Prostate gland (tissue), 2 donors: ENCODE measurements around the gene GPD1. TPM values are rescaled to one million over a fixed set of nuclear protein-coding genes. Genes with fewer than 3 reads are reported as not detected.

ENCODE experiments used
- DNase-seq: peaks from one replicate; pipeline ENCODE4 v3.0.0-alpha.2; 2019; ENCODE audit warnings: low spot score
- H3K27ac ChIP-seq, 2 donors: fragments of 200-600 bp; sonication (generic); 2 replicates each; pipeline ENCODE4 v1.5.1; 2017 to 2019
- H3K27me3 ChIP-seq: fragments of 200-600 bp; sonication (generic); replicated peaks from 2 replicates; pipeline ENCODE4 v1.5.1; 2019; ENCODE audit not compliant: insufficient read depth
- H3K36me3 ChIP-seq, 2 donors: fragments of 200-600 bp; sonication (generic); 1 replicate in 1 of 2; 2 replicates in 1 of 2; pipeline versions ENCODE4 v1.5.1 to v1.8.1; 2017 to 2019
- H3K4me1 ChIP-seq: fragments of 200-600 bp; sonication (generic); replicated peaks from 2 replicates; pipeline ENCODE4 v1.5.1; 2019
- H3K4me3 ChIP-seq, 2 donors: fragments of 200-600 bp; sonication (generic); 2 replicates each; pipeline ENCODE4 v1.5.1; 2017 to 2019
- H3K9me3 ChIP-seq: fragments of 200-600 bp; sonication (generic); 2 replicates; pipeline ENCODE4 v1.5.1; 2017
- POLR2A ChIP-seq: fragments of 450-650 bp; IDR thresholded peaks from one replicate; pipeline ENCODE4 v1.6.1; 2016; ENCODE audit warnings: antibody characterized with exemption, mild to moderate bottlenecking
- intact Hi-C: fragments of 100-400 bp; cut with DNase I; formaldehyde crosslinking; loops from one replicate; pipeline ENCODE4 v1.14.2; 2022
- total RNA-seq, 2 donors: library from RNA; depleted of rRNA; stranded (reverse); fragments of >200 nt; gene quantifications; one replicate each; pipeline ENCODE4 v1.1.0, GENCODE V29; 2016

The GPD1 gene
- total RNA-seq, 2 donors from 2014 or later: 0.27 to 3.4 TPM

DNA sequence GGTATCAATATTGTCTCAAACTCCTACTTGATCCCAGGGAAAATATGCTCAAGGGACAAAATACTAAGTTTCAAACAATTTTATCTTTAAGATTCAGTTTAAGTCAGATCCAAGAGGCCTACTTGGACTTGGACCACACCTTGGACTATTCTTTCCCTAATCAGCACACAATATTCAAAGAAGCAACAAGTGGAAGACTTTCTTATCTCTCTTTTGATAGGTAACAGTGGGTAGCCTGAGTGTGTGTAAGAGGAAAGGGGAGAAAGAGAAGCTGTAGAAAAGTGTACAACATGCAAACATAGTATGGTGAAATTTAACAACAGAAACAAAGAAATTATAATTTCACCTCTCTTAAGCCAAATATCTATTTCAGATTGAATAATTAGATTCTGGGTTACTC is 56.8 kb downstream of the GPD1 start:
- TF ChIP-seq POLR2A: no peak
- Histone ChIP-seq H3K4me3 (no peak overlapping the region), H3K36me3 (no peaks in the 10 kb centered on the region), H3K27me3 (no peaks in the 10 kb centered on the region), H3K4me1 (no peaks in the 10 kb centered on the region), H3K27ac (no peak overlapping the region), H3K9me3 (no peaks in the 10 kb centered on the region)
- intact Hi-C loops: no loop called here
- DNase-seq: no peak

Other genes starting within 250 kb of the GPD1 start
- gene FAIM2, start 200.1 kb upstream of the GPD1 start, total RNA-seq: 10 to 100 TPM in 1 of 2 donors, 1 to 10 TPM in 1; 2.8 to 12.0 TPM
- gene AQP2, start 153.3 kb upstream of the GPD1 start, total RNA-seq: 1 to 10 TPM in 1 of 2 donors, not detected in 1; 2.7 TPM
- 10 to 100 TPM in 1 of 2 donors, 1 to 10 TPM in 1; 3.4 to 25.8 TPM for gene AQP5, start 142.1 kb upstream of the GPD1 start, total RNA-seq
- gene AQP6, start 131.1 kb upstream of the GPD1 start, total RNA-seq: under 1 TPM in 1 of 2 donors, not detected in 1; 0.40 TPM
- gene RACGAP1, start 78.5 kb upstream of the GPD1 start, total RNA-seq: 10 to 100 TPM in 1 of 2 donors, 1 to 10 TPM in 1; 9.1 to 18.9 TPM
- gene ASIC1, start 46.4 kb upstream of the GPD1 start, total RNA-seq: 1 to 10 TPM; 2.7 to 3.2 TPM
- 10 to 100 TPM; 72.9 to 90.1 TPM for gene SMARCD1, start 18.7 kb upstream of the GPD1 start, total RNA-seq
- 10 to 100 TPM; 59.9 to 84.6 TPM for gene COX14, start 8.2 kb downstream of the GPD1 start, total RNA-seq
- 10 to 100 TPM; 27.6 to 41.7 TPM for gene CERS5, start 63.4 kb downstream of the GPD1 start, total RNA-seq
- gene LIMA1, start 179.5 kb downstream of the GPD1 start, total RNA-seq: 10 to 100 TPM; 66.7 to 94.2 TPM